ENCODE results near the gene SLC49A4.

- TF ChIP-seq, protein P1, sequence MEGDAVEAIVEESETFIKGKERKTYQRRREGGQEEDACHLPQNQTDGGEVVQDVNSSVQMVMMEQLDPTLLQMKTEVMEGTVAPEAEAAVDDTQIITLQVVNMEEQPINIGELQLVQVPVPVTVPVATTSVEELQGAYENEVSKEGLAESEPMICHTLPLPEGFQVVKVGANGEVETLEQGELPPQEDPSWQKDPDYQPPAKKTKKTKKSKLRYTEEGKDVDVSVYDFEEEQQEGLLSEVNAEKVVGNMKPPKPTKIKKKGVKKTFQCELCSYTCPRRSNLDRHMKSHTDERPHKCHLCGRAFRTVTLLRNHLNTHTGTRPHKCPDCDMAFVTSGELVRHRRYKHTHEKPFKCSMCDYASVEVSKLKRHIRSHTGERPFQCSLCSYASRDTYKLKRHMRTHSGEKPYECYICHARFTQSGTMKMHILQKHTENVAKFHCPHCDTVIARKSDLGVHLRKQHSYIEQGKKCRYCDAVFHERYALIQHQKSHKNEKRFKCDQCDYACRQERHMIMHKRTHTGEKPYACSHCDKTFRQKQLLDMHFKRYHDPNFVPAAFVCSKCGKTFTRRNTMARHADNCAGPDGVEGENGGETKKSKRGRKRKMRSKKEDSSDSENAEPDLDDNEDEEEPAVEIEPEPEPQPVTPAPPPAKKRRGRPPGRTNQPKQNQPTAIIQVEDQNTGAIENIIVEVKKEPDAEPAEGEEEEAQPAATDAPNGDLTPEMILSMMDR (conservative IDR thresholded peaks at IDR 0.05; ENCODE audit: low read depth, low read length), result no peak
- TF ChIP-seq EZH2 (IDR thresholded peaks at IDR 0.05; ENCODE audit: borderline replicate concordance, low read depth, low read length, poor library complexity, severe bottlenecking), result no peak
These were observed 35.9 kb upstream of the SLC49A4 start for GRCh38 chr3:122758877-122759560.
